ENCODE results near the gene UXS1.

GRCh38 chr2:106062627-106063026 lies 131.5 kb downstream of the UXS1 start:
- TF ChIP-seq, protein P1, sequence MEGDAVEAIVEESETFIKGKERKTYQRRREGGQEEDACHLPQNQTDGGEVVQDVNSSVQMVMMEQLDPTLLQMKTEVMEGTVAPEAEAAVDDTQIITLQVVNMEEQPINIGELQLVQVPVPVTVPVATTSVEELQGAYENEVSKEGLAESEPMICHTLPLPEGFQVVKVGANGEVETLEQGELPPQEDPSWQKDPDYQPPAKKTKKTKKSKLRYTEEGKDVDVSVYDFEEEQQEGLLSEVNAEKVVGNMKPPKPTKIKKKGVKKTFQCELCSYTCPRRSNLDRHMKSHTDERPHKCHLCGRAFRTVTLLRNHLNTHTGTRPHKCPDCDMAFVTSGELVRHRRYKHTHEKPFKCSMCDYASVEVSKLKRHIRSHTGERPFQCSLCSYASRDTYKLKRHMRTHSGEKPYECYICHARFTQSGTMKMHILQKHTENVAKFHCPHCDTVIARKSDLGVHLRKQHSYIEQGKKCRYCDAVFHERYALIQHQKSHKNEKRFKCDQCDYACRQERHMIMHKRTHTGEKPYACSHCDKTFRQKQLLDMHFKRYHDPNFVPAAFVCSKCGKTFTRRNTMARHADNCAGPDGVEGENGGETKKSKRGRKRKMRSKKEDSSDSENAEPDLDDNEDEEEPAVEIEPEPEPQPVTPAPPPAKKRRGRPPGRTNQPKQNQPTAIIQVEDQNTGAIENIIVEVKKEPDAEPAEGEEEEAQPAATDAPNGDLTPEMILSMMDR (IDR thresholded peaks at IDR 0.05), result no peak
- no peak for TF ChIP-seq EZH2 (IDR thresholded peaks at IDR 0.05)

Measured in neural progenitor cell (in vitro differentiated cells).